Natural killer cell treated with Interleukin-12 subunit alpha and Interleukin-12 subunit beta and Interleukin-15 and Interleukin-18, amount 100 ng/mL, for 72 hours (primary cell): Measurements from ENCODE around the gene TJP1. TPM values are rescaled to one million over a fixed set of nuclear protein-coding genes. Genes with fewer than 3 reads are reported as not detected.
"Not testable (repeated sequence)": the region's sequence is repeated elsewhere in the genome, so short reads cannot be mapped to it uniquely, and the experiment has no call there.

Experiments
- ATAC-seq, 2 donors: fragments of 150-1000 bp; cut with Tn5 transposase in 1 of 2; sonication (Bioruptor Pico), chemical (Tn5 transposase) in 1 of 2; 2 replicates each; pipeline ENCODE4 v1.10.0; 2021
- DNase-seq: peaks from one replicate; pipeline ENCODE4 v3.0.0; 2022; ENCODE audit warnings: low spot score
- H3K27ac Mint-ChIP-seq, 2 donors: 1 replicate in 1 of 2; 2 replicates in 1 of 2; pipeline ENCODE4 v1.8.0; 2022; ENCODE audit warnings: mixed read lengths in 2 of 2, mild to moderate bottlenecking in 1 of 2, moderate library complexity in 1 of 2
- H3K27me3 Mint-ChIP-seq, 2 donors: 1 replicate in 1 of 2; 2 replicates in 1 of 2; pipeline ENCODE4 v1.8.0; 2022; ENCODE audit warnings: mixed read lengths in 2 of 2
- H3K36me3 Mint-ChIP-seq: one replicate; pipeline ENCODE4 v1.8.0; 2022; ENCODE audit warnings: mixed read lengths
- H3K4me1 Mint-ChIP-seq, 2 donors: 1 replicate in 1 of 2; 2 replicates in 1 of 2; pipeline ENCODE4 v1.8.0; 2022; ENCODE audit warnings: low read depth in 2 of 2, mixed read lengths in 2 of 2, mild to moderate bottlenecking in 1 of 2
- H3K4me3 Mint-ChIP-seq: one replicate; pipeline ENCODE4 v1.8.0; 2022; ENCODE audit warnings: mixed read lengths
- H3K9me3 Mint-ChIP-seq: 2 replicates; pipeline ENCODE4 v1.8.0; 2022; ENCODE audit warnings: mixed read lengths
- total RNA-seq, 2 donors: library from RNA; stranded (reverse); gene quantifications; one replicate each; pipeline ENCODE4 v1.2.3, GENCODE V29; 2022

The TJP1 gene
- total RNA-seq, 2 donors from 2014 or later: 0.14 TPM; not detected in 1

GRCh38 chr15:29670998-29671981 lies 151.0 kb downstream of the TJP1 start:
- Mint-ChIP-seq H3K4me3 (no peak overlapping the region), H3K9me3 (no peaks in the 10 kb centered on the region), H3K36me3 (no peaks in the 10 kb centered on the region), H3K4me1 (peaks cover 0 to 3% of the 10 kb centered on the region in 2 donors), H3K27ac (no peak overlapping the region), H3K27me3 (peaks cover 14 to 27% of the 10 kb centered on the region in 2 donors)
- ATAC-seq (no peak), DNase-seq (no peak)

GRCh38 chr15:29670266-29670665 lies 152.0 kb downstream of the TJP1 start:
- ATAC-seq (no peak), DNase-seq (no peak)
- Mint-ChIP-seq H3K27ac (no peak overlapping the region), H3K9me3 (no peaks in the 10 kb centered on the region), H3K4me3 (no peak overlapping the region), H3K27me3 (peaks cover 11 to 30% of the 10 kb centered on the region in 2 donors), H3K36me3 (no peaks in the 10 kb centered on the region), H3K4me1 (no peaks in the 10 kb centered on the region)

GRCh38 chr15:29669823-29670222 lies 152.4 kb downstream of the TJP1 start:
- H3K9me3 Mint-ChIP-seq: no peaks in the 10 kb centered on the region
- H3K4me3 Mint-ChIP-seq: no peak overlapping the region

GRCh38 chr15:29668120-29668602 lies 154.1 kb downstream of the TJP1 start:
- no peak for DNase-seq
- no peaks in the 10 kb centered on the region for H3K36me3 Mint-ChIP-seq
- ATAC-seq: peak; percentile 64 to 71
- H3K27me3 Mint-ChIP-seq: peaks cover 5 to 22% of the 10 kb centered on the region in 2 donors
- no peaks in the 10 kb centered on the region for H3K4me1 Mint-ChIP-seq
- no peak overlapping the region for H3K27ac Mint-ChIP-seq
- no peaks in the 10 kb centered on the region for H3K9me3 Mint-ChIP-seq
- no peak overlapping the region for H3K4me3 Mint-ChIP-seq

More at GRCh38 chr15:29669823-29670222, 152.4 kb downstream of the TJP1 start:
- ATAC-seq (no peak), DNase-seq (no peak)
- peaks cover 11 to 30% of the 10 kb centered on the region in 2 donors for H3K27me3 Mint-ChIP-seq
- H3K36me3 Mint-ChIP-seq: no peaks in the 10 kb centered on the region
- H3K4me1 Mint-ChIP-seq: no peaks in the 10 kb centered on the region
- no peak overlapping the region for H3K27ac Mint-ChIP-seq

GRCh38 chr15:29666241-29666640 lies 156.0 kb downstream of the TJP1 start:
- Mint-ChIP-seq H3K36me3 (no peaks in the 10 kb centered on the region), H3K4me1 (no peaks in the 10 kb centered on the region), H3K27ac (no peak overlapping the region), H3K27me3 (peaks cover 0 to 14% of the 10 kb centered on the region in 2 donors), H3K9me3 (no peaks in the 10 kb centered on the region), H3K4me3 (no peak overlapping the region)
- DNase-seq (no peak), ATAC-seq (no peak)

GRCh38 chr15:29665444-29666003 lies 156.7 kb downstream of the TJP1 start:
- H3K27me3 Mint-ChIP-seq: peaks cover 0 to 14% of the 10 kb centered on the region in 2 donors
- H3K4me1 Mint-ChIP-seq: no peaks in the 10 kb centered on the region
- no peaks in the 10 kb centered on the region for H3K9me3 Mint-ChIP-seq
- no peak overlapping the region for H3K27ac Mint-ChIP-seq
- no peak for DNase-seq
- H3K36me3 Mint-ChIP-seq: no peaks in the 10 kb centered on the region
- no peak for ATAC-seq
- no peak overlapping the region for H3K4me3 Mint-ChIP-seq

- H3K36me3 Mint-ChIP-seq: no peaks in the 10 kb centered on the region
- ATAC-seq (no peak), DNase-seq (no peak)
- peaks cover 0 to 9% of the 10 kb centered on the region in 2 donors for H3K27me3 Mint-ChIP-seq
- no peak overlapping the region for H3K27ac Mint-ChIP-seq
- no peaks in the 10 kb centered on the region for H3K4me1 Mint-ChIP-seq
- H3K4me3 Mint-ChIP-seq: no peak overlapping the region
- no peaks in the 10 kb centered on the region for H3K9me3 Mint-ChIP-seq
These were observed 157.9 kb downstream of the TJP1 start for GRCh38 chr15:29664406-29664805.

- H3K27me3 Mint-ChIP-seq, ATAC-seq, H3K4me1 Mint-ChIP-seq, H3K36me3 Mint-ChIP-seq, DNase-seq, H3K9me3 Mint-ChIP-seq, H3K27ac Mint-ChIP-seq, H3K4me3 Mint-ChIP-seq: not testable (repeated sequence)
These were observed 164.8 kb downstream of the TJP1 start for GRCh38 chr15:29657476-29657817.

- no peak overlapping the region for H3K4me3 Mint-ChIP-seq
- H3K9me3 Mint-ChIP-seq: no peaks in the 10 kb centered on the region
- ATAC-seq (no peak), DNase-seq (no peak)
- no peaks in the 10 kb centered on the region for H3K36me3 Mint-ChIP-seq
- H3K4me1 Mint-ChIP-seq: peaks cover 0 to 2% of the 10 kb centered on the region in 2 donors
- peaks cover 7% of the 10 kb centered on the region in 2 donors for H3K27me3 Mint-ChIP-seq
- no peak overlapping the region for H3K27ac Mint-ChIP-seq
These were observed 165.4 kb downstream of the TJP1 start for GRCh38 chr15:29656636-29657475.

GRCh38 chr15:29652595-29652994 lies 169.7 kb downstream of the TJP1 start:
- no peak overlapping the region for H3K4me3 Mint-ChIP-seq
- H3K9me3 Mint-ChIP-seq: no peaks in the 10 kb centered on the region
- H3K27ac Mint-ChIP-seq: no peak overlapping the region
- ATAC-seq (no peak), DNase-seq (no peak)
- H3K4me1 Mint-ChIP-seq: peaks cover 0 to 2% of the 10 kb centered on the region in 2 donors
- no peaks in the 10 kb centered on the region for H3K36me3 Mint-ChIP-seq
- H3K27me3 Mint-ChIP-seq: peaks cover 7% of the 10 kb centered on the region in 2 donors

- no peak overlapping the region for H3K27ac Mint-ChIP-seq
- H3K36me3 Mint-ChIP-seq: no peaks in the 10 kb centered on the region
- H3K4me1 Mint-ChIP-seq: peaks cover 0 to 2% of the 10 kb centered on the region in 2 donors
These were observed 170.6 kb downstream of the TJP1 start for GRCh38 chr15:29651476-29652233.

More at GRCh38 chr15:29651476-29652233, 170.6 kb downstream of the TJP1 start:
- no peak overlapping the region for H3K4me3 Mint-ChIP-seq
- H3K9me3 Mint-ChIP-seq: peaks cover 6% of the 10 kb centered on the region
- ATAC-seq (peak; percentile 36 to 45), DNase-seq (no peak)
- peaks cover 7% of the 10 kb centered on the region in 2 donors for H3K27me3 Mint-ChIP-seq
